ENCODE data around the gene FOXE1.

Gene FOXE1

DNA sequence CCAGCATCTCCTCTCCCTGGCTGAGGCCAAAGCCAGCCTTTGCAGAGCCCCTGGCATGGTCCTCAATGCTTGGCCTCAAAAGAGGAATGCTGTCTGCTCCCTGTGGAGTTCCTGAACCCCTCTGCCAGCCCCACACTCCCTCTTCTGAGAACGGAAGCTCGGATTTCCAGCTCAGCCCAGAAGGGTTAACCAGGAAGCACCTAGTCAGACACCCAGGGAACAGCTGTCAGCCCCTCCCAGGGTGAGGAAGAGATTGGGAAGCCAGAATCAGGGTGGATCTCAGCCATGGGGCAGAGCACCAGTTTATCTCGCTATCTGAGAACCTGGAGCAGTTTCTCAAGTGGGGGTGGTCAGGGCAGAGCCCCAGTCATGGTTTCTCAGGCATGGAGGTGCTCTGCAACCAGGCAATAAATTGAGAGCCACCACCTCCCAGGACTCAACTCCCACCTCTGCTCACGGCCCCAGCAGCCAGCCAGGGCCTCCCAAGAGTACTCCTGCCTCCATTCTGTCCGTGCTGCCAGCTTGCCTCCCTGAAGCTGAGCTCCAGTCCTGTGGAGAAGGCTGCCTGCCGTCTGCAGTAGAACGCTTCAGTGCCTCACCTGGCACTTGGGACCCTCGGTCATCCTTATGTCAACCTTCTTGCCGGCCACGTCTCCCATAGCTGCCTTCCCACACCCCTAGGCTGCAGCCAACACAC lies 7.6 kb downstream of the FOXE1 start:
- TF ChIP-seq EZH2phosphoT487 (IDR thresholded peaks at IDR 0.05; ENCODE audit: borderline replicate concordance), result no peak
- TF ChIP-seq, protein P1, sequence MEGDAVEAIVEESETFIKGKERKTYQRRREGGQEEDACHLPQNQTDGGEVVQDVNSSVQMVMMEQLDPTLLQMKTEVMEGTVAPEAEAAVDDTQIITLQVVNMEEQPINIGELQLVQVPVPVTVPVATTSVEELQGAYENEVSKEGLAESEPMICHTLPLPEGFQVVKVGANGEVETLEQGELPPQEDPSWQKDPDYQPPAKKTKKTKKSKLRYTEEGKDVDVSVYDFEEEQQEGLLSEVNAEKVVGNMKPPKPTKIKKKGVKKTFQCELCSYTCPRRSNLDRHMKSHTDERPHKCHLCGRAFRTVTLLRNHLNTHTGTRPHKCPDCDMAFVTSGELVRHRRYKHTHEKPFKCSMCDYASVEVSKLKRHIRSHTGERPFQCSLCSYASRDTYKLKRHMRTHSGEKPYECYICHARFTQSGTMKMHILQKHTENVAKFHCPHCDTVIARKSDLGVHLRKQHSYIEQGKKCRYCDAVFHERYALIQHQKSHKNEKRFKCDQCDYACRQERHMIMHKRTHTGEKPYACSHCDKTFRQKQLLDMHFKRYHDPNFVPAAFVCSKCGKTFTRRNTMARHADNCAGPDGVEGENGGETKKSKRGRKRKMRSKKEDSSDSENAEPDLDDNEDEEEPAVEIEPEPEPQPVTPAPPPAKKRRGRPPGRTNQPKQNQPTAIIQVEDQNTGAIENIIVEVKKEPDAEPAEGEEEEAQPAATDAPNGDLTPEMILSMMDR (conservative IDR thresholded peaks at IDR 0.05; ENCODE audit: low read length), result no peak

DNA sequence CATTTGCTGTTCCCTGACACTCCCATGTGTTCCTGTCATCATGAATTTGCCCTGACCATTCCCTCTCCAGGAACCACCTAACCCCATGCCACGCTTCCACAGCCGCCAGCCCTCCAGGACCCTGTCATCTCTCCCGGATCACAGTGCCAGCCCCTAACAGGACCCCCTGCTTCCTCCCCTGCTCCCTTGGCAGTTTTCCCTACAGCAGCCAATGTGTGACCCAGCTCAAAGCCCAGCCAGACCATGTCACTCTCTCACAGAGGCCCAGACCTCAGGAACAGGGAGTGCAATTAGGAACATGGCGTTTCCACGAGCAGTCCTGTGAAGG lies 8.1 kb downstream of the FOXE1 start:
- TF ChIP-seq, protein P1 (conservative IDR thresholded peaks at IDR 0.05; ENCODE audit: low read length), result no peak
- TF ChIP-seq EZH2phosphoT487 (IDR thresholded peaks at IDR 0.05; ENCODE audit: borderline replicate concordance), result no peak
- Histone ChIP-seq H3K9me3 (ENCODE audit: insufficient read depth, low read depth, low read length) (no peaks in the 10 kb centered on the region), H3K79me2 (ENCODE audit: insufficient read depth, low read length) (no peaks in the 10 kb centered on the region), H2AFZ (ENCODE audit: low read length) (no peak overlapping the region), H3K9ac (ENCODE audit: low read depth, low read length, poor library complexity, severe bottlenecking) (no peak overlapping the region), H4K20me1 (ENCODE audit: insufficient read depth, low read length, poor library complexity, severe bottlenecking) (no peaks in the 10 kb centered on the region), H3F3A (ENCODE audit: low read depth) (no peaks in the 10 kb centered on the region), H3K9me2 (replicated peaks; ENCODE audit: low read depth, low read length) (no peaks in the 10 kb centered on the region), H3K4me1 (ENCODE audit: insufficient read depth, low read length, poor library complexity, severe bottlenecking) (no peaks in the 10 kb centered on the region), H3K27me3 (ENCODE audit: insufficient read depth, low read length, poor library complexity, severe bottlenecking) (no peaks in the 10 kb centered on the region), H3K4me2 (ENCODE audit: low read depth, low read length, poor library complexity, severe bottlenecking) (no peak overlapping the region), H3K36me3 (ENCODE audit: insufficient read depth, low read length) (no peaks in the 10 kb centered on the region), H3K4me3 (ENCODE audit: low read length, poor library complexity, severe bottlenecking) (no peak overlapping the region)

More for the DNA sequence above, 7.6 kb downstream of the FOXE1 start:
- Histone ChIP-seq H3K9me2 (replicated peaks; ENCODE audit: low read depth, low read length) (no peaks in the 10 kb centered on the region), H2AFZ (ENCODE audit: low read length) (no peak overlapping the region), H3K79me2 (ENCODE audit: insufficient read depth, low read length) (no peaks in the 10 kb centered on the region), H3K27me3 (ENCODE audit: insufficient read depth, low read length, poor library complexity, severe bottlenecking) (no peaks in the 10 kb centered on the region), H3F3A (ENCODE audit: low read depth) (no peaks in the 10 kb centered on the region), H3K36me3 (ENCODE audit: insufficient read depth, low read length) (no peaks in the 10 kb centered on the region), H3K4me1 (ENCODE audit: insufficient read depth, low read length, poor library complexity, severe bottlenecking) (no peaks in the 10 kb centered on the region), H3K9me3 (ENCODE audit: insufficient read depth, low read depth, low read length) (no peaks in the 10 kb centered on the region), H3K9ac (ENCODE audit: low read depth, low read length, poor library complexity, severe bottlenecking) (no peak overlapping the region), H3K4me3 (ENCODE audit: low read length, poor library complexity, severe bottlenecking) (no peak overlapping the region), H4K20me1 (ENCODE audit: insufficient read depth, low read length, poor library complexity, severe bottlenecking) (no peaks in the 10 kb centered on the region), H3K4me2 (ENCODE audit: low read depth, low read length, poor library complexity, severe bottlenecking) (no peak overlapping the region)

- no peaks in the 10 kb centered on the region for H3K27me3 ChIP-seq (ENCODE audit: insufficient read depth, low read length, poor library complexity, severe bottlenecking)
- no peak overlapping the region for H3K9ac ChIP-seq (ENCODE audit: low read depth, low read length, poor library complexity, severe bottlenecking)
- no peak overlapping the region for H2AFZ ChIP-seq (ENCODE audit: low read length)
- H4K20me1 ChIP-seq (ENCODE audit: insufficient read depth, low read length, poor library complexity, severe bottlenecking), result no peaks in the 10 kb centered on the region
- TF ChIP-seq EZH2phosphoT487 (IDR thresholded peaks at IDR 0.05; ENCODE audit: borderline replicate concordance), result no peak
- TF ChIP-seq, protein P1 (conservative IDR thresholded peaks at IDR 0.05; ENCODE audit: low read length), result no peak
- no peaks in the 10 kb centered on the region for H3K9me3 ChIP-seq (ENCODE audit: insufficient read depth, low read depth, low read length)
- no peaks in the 10 kb centered on the region for H3K79me2 ChIP-seq (ENCODE audit: insufficient read depth, low read length)
- H3K4me1 ChIP-seq (ENCODE audit: insufficient read depth, low read length, poor library complexity, severe bottlenecking), result no peaks in the 10 kb centered on the region
- no peaks in the 10 kb centered on the region for H3F3A ChIP-seq (ENCODE audit: low read depth)
- H3K36me3 ChIP-seq (ENCODE audit: insufficient read depth, low read length), result no peaks in the 10 kb centered on the region
- no peaks in the 10 kb centered on the region for H3K9me2 ChIP-seq (replicated peaks; ENCODE audit: low read depth, low read length)
- no peak overlapping the region for H3K4me3 ChIP-seq (ENCODE audit: low read length, poor library complexity, severe bottlenecking)
- H3K4me2 ChIP-seq (ENCODE audit: low read depth, low read length, poor library complexity, severe bottlenecking), result no peak overlapping the region
These were observed 10.3 kb downstream of the FOXE1 start for GRCh38 chr9:97863314-97863713.
